Measurements from ENCODE around the gene CETN3. TPM values are rescaled to one million over a fixed set of nuclear protein-coding genes. Genes with fewer than 3 reads are reported as not detected.

CETN3 gene
- total and polyA plus RNA-seq, 2 experiments from 2014 or later: 22.1 to 107 TPM

DNA sequence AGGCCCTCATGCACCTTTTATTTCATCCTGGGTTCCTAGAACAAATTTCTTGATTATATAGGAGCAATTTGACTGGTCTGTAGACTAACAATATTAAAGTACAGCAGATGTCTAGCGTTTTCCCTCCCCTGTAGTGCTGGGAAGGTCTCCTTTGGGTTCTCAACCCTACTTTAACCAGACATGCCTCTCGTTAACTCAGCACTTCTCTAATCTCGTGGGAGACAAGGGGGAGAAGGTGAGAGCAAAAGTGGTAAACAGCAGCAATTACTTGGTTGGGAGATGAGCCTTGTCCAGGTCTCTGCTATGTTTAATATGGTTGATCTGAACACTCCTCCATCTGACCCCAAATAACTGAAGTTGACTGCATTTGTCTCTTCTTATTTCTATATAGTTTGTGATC is 22.0 kb downstream of the CETN3 start:
- no peaks in the 10 kb centered on the region for H3K79me2 ChIP-seq (replicated peaks; ENCODE audit: insufficient read depth)
- H3K4me1 ChIP-seq (ENCODE audit: insufficient read depth): peaks cover 12% of the 10 kb centered on the region; the same call in 1 of the 2 replicates
- no peak overlapping the region for H3K27ac Mint-ChIP-seq
- peaks cover 2% of the 10 kb centered on the region; the same call in 1 of the 3 replicates for H3K36me3 Mint-ChIP-seq (ENCODE audit: low read depth)
- no peaks in the 10 kb centered on the region for H4K20me1 ChIP-seq (replicated peaks; ENCODE audit: insufficient read depth)
- no peaks in the 10 kb centered on the region for H3K27me3 ChIP-seq (ENCODE audit: insufficient read depth)
- H3K9me3 Mint-ChIP-seq: peaks cover 4% of the 10 kb centered on the region; the same call in 2 of the 3 replicates
- no peak overlapping the region for H3K27ac ChIP-seq (ENCODE audit: low read depth)
- H3K4me3 Mint-ChIP-seq: no peak overlapping the region
- ATAC-seq: no peak
- no peaks in the 10 kb centered on the region for H3K27me3 Mint-ChIP-seq (ENCODE audit: insufficient read depth, low read depth, poor library complexity)
- peaks cover 17% of the 10 kb centered on the region for H3K4me1 Mint-ChIP-seq
- TF ChIP-seq, protein P1, sequence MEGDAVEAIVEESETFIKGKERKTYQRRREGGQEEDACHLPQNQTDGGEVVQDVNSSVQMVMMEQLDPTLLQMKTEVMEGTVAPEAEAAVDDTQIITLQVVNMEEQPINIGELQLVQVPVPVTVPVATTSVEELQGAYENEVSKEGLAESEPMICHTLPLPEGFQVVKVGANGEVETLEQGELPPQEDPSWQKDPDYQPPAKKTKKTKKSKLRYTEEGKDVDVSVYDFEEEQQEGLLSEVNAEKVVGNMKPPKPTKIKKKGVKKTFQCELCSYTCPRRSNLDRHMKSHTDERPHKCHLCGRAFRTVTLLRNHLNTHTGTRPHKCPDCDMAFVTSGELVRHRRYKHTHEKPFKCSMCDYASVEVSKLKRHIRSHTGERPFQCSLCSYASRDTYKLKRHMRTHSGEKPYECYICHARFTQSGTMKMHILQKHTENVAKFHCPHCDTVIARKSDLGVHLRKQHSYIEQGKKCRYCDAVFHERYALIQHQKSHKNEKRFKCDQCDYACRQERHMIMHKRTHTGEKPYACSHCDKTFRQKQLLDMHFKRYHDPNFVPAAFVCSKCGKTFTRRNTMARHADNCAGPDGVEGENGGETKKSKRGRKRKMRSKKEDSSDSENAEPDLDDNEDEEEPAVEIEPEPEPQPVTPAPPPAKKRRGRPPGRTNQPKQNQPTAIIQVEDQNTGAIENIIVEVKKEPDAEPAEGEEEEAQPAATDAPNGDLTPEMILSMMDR (conservative IDR thresholded peaks at IDR 0.05; ENCODE audit: low read depth in 2 of 2): no peak
- TF ChIP-seq EZH2 (IDR thresholded peaks at IDR 0.05; ENCODE audit: low read depth, unreplicated experiment) (no peak), POLR2AphosphoS5 (IDR thresholded peaks at IDR 0.05; ENCODE audit: low read depth) (no peak), STAT1 (IDR thresholded peaks at IDR 0.05; ENCODE audit: unreplicated experiment) (no peak), CREB1 (CRISPR knock-in tag; IDR thresholded peaks at IDR 0.05; ENCODE audit: low read depth) (no peak), ZNF114 (CRISPR knock-in tag; IDR thresholded peaks at IDR 0.05) (no peak), EZH2phosphoT487 (IDR thresholded peaks at IDR 0.05; ENCODE audit: unreplicated experiment) (no peak), ZNF331 (CRISPR knock-in tag; IDR thresholded peaks at IDR 0.05; ENCODE audit: low read depth) (no peak), NANOG (IDR thresholded peaks at IDR 0.05; ENCODE audit: borderline replicate concordance) (no peak), JUNB (IDR thresholded peaks at IDR 0.05; ENCODE audit: unreplicated experiment) (no peak)
- TF ChIP-seq, protein P2, sequence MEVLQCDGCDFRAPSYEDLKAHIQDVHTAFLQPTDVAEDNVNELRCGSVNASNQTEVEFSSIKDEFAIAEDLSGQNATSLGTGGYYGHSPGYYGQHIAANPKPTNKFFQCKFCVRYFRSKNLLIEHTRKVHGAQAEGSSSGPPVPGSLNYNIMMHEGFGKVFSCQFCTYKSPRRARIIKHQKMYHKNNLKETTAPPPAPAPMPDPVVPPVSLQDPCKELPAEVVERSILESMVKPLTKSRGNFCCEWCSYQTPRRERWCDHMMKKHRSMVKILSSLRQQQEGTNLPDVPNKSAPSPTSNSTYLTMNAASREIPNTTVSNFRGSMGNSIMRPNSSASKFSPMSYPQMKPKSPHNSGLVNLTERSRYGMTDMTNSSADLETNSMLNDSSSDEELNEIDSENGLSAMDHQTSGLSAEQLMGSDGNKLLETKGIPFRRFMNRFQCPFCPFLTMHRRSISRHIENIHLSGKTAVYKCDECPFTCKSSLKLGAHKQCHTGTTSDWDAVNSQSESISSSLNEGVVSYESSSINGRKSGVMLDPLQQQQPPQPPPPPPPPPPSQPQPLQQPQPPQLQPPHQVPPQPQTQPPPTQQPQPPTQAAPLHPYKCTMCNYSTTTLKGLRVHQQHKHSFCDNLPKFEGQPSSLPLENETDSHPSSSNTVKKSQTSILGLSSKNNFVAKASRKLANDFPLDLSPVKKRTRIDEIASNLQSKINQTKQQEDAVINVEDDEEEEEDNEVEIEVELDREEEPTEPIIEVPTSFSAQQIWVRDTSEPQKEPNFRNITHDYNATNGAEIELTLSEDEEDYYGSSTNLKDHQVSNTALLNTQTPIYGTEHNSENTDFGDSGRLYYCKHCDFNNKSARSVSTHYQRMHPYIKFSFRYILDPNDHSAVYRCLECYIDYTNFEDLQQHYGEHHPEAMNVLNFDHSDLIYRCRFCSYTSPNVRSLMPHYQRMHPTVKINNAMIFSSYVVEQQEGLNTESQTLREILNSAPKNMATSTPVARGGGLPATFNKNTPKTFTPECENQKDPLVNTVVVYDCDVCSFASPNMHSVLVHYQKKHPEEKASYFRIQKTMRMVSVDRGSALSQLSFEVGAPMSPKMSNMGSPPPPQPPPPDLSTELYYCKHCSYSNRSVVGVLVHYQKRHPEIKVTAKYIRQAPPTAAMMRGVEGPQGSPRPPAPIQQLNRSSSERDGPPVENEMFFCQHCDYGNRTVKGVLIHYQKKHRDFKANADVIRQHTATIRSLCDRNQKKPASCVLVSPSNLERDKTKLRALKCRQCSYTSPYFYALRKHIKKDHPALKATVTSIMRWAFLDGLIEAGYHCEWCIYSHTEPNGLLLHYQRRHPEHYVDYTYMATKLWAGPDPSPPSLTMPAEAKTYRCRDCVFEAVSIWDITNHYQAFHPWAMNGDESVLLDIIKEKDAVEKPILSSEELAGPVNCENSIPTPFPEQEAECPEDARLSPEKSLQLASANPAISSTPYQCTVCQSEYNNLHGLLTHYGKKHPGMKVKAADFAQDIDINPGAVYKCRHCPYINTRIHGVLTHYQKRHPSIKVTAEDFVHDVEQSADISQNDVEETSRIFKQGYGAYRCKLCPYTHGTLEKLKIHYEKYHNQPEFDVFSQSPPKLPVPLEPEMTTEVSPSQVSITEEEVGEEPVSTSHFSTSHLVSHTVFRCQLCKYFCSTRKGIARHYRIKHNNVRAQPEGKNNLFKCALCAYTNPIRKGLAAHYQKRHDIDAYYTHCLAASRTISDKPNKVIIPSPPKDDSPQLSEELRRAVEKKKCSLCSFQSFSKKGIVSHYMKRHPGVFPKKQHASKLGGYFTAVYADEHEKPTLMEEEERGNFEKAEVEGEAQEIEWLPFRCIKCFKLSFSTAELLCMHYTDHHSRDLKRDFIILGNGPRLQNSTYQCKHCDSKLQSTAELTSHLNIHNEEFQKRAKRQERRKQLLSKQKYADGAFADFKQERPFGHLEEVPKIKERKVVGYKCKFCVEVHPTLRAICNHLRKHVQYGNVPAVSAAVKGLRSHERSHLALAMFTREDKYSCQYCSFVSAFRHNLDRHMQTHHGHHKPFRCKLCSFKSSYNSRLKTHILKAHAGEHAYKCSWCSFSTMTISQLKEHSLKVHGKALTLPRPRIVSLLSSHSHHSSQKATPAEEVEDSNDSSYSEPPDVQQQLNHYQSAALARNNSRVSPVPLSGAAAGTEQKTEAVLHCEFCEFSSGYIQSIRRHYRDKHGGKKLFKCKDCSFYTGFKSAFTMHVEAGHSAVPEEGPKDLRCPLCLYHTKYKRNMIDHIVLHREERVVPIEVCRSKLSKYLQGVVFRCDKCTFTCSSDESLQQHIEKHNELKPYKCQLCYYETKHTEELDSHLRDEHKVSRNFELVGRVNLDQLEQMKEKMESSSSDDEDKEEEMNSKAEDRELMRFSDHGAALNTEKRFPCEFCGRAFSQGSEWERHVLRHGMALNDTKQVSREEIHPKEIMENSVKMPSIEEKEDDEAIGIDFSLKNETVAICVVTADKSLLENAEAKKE (CRISPR knock-in tag; IDR thresholded peaks at IDR 0.05): no peak
- TF ChIP-seq, protein P3, sequence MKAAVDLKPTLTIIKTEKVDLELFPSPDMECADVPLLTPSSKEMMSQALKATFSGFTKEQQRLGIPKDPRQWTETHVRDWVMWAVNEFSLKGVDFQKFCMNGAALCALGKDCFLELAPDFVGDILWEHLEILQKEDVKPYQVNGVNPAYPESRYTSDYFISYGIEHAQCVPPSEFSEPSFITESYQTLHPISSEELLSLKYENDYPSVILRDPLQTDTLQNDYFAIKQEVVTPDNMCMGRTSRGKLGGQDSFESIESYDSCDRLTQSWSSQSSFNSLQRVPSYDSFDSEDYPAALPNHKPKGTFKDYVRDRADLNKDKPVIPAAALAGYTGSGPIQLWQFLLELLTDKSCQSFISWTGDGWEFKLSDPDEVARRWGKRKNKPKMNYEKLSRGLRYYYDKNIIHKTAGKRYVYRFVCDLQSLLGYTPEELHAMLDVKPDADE (IDR thresholded peaks at IDR 0.05): no peak
- TF ChIP-seq, protein P4, sequence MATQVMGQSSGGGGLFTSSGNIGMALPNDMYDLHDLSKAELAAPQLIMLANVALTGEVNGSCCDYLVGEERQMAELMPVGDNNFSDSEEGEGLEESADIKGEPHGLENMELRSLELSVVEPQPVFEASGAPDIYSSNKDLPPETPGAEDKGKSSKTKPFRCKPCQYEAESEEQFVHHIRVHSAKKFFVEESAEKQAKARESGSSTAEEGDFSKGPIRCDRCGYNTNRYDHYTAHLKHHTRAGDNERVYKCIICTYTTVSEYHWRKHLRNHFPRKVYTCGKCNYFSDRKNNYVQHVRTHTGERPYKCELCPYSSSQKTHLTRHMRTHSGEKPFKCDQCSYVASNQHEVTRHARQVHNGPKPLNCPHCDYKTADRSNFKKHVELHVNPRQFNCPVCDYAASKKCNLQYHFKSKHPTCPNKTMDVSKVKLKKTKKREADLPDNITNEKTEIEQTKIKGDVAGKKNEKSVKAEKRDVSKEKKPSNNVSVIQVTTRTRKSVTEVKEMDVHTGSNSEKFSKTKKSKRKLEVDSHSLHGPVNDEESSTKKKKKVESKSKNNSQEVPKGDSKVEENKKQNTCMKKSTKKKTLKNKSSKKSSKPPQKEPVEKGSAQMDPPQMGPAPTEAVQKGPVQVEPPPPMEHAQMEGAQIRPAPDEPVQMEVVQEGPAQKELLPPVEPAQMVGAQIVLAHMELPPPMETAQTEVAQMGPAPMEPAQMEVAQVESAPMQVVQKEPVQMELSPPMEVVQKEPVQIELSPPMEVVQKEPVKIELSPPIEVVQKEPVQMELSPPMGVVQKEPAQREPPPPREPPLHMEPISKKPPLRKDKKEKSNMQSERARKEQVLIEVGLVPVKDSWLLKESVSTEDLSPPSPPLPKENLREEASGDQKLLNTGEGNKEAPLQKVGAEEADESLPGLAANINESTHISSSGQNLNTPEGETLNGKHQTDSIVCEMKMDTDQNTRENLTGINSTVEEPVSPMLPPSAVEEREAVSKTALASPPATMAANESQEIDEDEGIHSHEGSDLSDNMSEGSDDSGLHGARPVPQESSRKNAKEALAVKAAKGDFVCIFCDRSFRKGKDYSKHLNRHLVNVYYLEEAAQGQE (IDR thresholded peaks at IDR 0.05; ENCODE audit: unreplicated experiment): no peak
- DNase-seq (ENCODE audit: low spot score): no peak
- no peaks in the 10 kb centered on the region for H3K9me2 ChIP-seq (ENCODE audit: insufficient read depth)
- H2AFZ ChIP-seq: no peak overlapping the region
- H3F3A ChIP-seq (replicated peaks; ENCODE audit: low read depth): no peaks in the 10 kb centered on the region
- no peak overlapping the region for H3K4me3 ChIP-seq
- no peak overlapping the region for H3K4me2 ChIP-seq
- H3K36me3 ChIP-seq (ENCODE audit: insufficient read depth): no peaks in the 10 kb centered on the region

All from GM23338 (cell line).